ENCODE measurements around the gene RCSD1.
A peak's percentile ranks its signal among the peaks of the same experiment; 100 is the strongest.

RCSD1 gene

DNA sequence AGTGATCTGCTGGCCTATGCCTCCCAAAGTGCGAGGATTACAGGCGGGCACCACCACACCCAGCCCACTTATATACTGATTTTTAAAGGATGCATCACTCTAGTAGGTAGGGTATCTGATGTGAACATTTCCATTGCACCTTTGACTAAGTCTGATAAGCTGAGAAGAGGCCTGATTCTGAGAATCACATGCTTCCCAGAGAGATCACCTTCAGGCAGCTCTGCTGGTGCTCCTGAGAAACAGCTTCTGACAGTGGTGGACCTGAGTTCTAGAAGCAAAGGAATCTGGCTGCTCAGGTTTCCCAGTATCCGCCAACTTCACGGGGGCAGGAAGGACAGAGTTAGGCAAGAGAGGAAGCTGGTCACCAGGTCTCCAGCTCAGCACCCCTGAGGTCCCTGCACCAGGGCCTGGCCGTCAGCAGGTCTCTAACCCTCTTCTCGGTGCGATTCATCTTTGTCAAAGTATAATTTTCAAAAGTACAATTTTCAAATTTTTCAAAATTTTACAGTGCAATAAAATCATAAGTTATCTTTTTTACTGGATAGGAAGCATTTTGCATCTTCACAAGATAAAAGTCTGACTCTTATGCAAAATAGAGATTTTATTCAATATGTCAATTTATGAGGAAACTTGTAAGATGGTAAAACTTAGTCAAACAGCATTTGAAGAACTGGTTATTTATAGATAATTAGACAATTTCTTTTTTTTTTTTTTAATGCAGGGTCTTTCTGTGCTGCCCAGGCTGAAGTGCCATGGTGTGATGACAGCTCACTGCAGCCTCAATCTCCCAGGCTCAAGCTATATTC is 65.9 kb downstream of the RCSD1 start:
- no peak for DNase-seq

DNA sequence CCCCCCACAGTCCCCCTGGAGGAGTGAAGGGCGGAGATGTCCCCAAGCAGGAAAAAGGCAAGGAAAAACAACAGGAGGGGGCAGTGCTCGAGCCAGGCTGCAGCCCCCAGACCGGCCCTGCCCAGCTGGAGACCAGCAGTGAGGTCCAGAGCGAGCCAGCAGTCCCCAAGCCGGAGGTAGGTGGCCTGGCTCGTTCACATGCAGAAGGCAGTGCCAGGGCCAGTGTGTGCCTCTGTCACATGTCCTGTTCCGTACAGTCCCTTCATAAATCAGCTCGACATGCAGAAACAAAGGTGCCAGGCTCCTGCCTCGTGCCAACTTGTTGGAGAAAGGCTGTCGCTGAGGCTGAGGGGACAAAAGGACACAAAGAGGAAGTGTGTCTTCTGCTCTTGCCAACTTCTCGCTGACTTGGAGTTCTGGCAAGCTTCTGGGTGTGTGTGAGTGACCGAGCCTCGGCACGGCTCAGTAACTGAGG is 67.7 kb downstream of the RCSD1 start:
- DNase-seq = no peak

DNA sequence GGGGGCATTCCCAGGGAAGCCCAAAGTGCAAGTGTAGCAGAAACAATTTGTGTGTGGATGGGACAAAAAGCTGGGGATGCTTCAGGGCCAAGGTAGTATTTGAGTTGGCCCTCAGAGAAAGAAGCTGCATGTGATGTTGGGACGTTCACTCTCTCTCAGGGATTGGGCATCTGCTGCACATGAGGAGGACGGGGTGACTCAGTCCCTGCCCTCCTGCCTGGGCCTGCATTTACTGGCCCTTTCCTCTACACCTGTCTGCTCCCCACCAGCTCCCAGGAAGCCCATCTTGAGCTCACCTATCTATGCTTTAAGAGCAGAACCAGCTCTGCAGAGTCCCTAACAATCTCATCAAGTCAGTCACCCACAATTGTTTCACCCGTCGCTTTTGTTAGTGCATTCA is 68.3 kb downstream of the RCSD1 start:
- DNase-seq = no peak

DNA sequence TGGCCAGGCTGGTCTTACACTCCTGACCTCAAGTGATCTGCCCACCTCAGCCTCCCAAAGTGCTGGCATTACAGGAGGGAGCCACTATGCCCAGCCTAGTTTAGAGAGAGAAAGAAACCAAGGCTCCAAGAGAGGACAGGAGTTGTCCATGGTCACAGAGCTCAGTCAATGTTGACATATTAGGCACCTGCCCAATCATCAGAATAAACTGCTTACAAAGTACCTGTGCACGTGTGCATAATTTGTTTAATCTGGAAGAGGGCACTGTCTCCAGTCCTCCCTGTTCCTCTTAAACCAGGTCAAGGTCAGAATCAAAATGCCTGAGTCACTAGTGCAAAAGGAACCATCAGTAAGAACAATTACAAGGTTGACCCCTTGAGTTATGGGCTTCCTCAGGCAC is 71.5 kb downstream of the RCSD1 start:
- DNase-seq = no peak

DNA sequence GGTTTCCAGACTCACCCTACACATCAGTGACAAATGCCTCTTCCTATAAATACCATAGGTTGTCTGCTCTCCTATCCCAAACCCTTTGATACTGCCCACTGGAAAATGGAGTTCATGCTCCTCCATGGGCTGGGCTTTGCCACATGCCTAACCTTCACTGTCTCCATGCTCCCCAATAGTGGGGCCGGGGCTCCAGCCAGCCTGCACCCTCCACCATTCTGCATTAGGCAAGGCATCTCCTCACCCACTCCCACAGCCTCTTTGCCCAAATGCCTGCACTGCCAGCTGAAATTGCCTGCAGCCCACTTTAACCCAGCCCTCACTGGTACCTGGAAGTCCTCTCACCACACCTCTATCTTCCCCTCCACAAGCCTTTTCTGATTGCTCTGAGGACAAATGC is 73.5 kb downstream of the RCSD1 start:
- DNase-seq = no peak

DNA sequence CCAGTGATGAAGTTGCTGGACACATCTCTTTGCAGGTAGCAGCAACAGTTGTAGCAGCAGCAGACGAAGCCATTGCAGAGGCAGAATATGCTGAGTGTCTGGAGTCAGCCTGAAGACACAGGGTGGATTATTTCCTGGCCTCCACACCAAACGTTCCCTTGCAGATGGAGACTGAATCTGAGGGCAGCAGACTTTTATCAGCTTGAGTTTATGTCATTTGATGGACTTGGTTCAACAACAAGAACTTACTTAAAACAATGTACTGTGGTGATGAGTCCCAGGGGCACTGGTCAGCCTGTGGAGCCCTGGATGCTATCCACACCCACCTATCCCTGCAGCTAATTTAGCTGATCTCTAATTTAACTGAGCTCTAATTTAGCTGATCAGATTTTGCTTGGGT is 74.7 kb downstream of the RCSD1 start:
- no peak for DNase-seq

DNA sequence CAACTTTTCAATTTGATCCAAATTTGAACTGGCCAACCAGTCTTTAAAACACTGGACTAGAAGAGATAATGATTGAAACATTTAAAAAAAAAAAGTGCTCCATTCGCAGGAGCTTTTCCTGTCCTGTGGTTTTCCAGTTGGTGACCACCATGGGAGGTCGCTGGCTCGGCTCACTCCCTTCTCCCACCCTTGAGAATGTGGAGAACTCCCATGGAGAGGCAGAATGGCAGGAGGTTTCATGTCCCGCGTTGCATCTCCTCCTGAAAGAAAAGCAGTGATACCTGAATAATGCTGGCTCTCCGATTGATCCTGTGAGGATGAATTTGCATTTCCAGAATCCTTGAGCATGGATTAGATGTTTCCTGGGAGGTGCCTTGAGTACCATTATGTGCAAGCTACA is 75.2 kb downstream of the RCSD1 start:
- DNase-seq = no peak

DNA sequence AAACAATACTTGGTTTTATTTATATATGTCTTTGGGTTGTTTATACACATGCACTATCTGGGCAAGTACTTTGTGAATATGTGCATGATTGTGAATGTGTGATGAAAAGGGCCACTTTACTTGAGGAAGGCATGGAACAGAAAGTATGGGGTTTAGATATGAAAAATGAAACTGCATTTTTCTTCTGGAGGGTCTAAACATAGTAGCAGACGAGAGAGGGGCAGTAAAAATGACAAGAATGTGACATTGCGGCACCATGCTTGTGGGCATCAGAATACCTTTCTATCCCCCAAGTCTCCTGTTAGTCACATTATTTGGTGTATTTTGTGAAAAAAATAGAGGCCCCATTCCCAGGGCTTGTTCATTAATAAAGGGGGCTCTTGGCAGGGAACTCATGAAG is 76.3 kb downstream of the RCSD1 start:
- no peak for DNase-seq

DNA sequence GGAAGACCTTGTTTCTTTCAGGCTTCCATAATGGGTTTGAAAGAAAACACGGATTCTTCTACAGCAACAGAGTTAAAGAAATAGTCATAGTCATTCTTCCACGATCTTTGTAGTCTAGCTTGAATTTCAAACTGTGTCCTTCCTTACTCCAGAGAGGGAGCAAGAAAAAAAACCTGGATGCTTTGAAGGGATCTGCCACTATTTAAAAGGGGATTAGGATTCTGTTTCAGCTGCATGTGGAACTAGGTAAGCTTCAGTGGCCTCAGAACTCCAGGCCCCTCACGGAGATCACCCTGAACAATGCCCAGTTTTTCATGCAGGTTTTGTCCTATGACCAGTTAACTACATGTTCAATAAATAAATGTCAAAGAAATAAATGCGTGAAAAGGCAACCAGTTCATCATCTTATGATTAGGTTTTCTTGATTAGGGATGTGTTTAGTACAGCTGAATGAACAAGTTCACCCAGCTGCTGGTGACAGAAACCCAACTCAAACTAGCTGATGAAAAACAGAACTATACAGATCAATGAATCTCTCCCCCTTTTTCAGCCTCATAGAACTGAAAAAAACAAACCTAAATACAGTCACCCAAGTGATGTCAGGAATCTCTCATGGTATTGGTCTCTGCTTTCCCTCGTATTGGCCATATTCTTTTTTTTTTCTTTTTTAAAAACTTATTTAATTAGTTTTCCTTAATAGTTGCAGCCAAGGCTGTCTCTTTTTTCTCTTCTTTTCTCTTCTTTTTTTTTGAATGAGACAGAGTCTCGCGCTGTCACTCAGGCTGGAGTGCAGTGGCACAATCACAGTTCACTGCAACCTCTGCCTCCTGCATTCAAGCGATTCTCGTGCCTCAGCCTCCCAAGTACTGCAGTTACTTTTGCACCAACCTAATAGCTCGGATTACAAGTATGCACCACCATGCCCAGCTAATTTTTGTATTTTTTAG is 77.2 kb downstream of the RCSD1 start:
- DNase-seq = no peak

DNA sequence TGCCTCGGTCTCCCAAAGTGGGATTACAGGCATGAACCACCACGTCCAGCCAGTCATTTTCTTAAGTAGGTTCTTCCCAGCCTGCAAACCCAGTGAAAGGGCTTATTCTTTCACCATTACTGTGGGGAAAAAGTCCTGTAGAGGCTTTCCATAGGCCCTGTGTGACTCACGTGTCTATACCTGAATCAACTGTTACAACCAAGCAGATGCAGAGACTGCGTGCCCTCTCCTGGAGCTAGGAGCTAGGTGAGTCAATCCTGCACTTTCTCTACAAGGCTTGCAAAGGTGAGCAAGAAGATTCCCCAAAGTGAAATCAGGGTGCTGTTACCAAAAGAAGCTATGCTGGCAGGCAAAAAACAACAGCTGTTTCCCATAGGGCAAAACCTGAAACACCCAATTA is 77.9 kb downstream of the RCSD1 start:
- DNase-seq = no peak

DNA sequence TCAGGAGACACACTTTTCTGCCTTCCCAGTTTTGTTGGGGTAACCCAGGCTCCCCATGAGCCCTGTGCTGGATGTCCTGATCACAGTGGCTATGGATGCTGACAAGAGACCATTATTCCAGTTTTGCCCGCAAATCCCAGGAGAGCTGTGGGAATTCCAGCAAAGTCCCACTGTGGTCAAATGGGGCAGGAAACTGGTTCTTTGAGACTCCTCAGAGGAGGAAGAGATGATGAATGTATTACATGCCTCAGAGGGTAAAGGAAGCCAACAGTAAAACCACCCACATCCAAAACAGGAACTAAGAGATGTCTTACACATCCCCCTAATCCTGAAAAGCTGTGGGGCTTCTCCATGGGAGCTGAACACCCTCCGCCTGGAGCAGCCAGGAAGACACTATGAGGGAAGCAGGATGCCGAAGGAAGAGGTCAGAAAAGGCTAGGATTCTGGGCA is 78.9 kb downstream of the RCSD1 start:
- no peak for DNase-seq

DNA sequence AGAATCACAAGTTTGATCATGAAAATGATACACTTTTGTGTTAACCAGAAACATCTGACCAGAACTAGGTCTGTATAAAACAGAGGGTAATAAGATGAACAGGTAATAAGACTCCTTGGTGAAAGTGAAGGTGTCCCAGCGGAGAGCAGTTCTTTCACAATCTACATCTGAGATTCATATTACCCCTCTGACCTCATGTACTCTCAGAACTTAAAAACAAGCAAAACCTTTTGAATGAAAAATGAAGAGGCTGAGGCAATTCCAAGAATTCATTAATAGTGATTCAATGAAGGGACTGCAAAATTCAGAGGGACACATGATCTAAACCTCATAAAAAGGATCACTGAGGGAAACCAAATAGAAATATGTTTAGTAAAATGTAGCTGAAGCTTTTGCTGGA is 80.8 kb downstream of the RCSD1 start:
- DNase-seq = no peak

DNA sequence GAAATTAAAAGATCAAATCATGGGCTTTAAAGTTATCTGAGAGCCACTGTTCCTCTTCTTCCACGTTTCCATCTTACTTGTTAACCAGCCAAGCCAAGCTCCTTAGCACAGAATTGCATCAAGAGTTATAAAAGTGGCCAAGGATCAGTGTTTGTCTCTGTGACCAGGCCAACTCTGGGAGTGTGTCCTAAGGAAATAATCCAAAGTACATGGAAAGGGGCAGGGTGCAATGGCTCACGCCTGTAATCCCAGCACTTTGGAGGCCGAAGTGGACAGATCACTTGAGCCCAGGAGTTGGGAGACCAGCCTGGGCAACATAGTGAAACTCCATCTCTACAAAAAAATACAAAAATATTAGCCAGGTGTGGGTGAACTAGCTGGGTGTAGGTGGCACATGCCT is 81.8 kb downstream of the RCSD1 start:
- no peak for DNase-seq

DNA sequence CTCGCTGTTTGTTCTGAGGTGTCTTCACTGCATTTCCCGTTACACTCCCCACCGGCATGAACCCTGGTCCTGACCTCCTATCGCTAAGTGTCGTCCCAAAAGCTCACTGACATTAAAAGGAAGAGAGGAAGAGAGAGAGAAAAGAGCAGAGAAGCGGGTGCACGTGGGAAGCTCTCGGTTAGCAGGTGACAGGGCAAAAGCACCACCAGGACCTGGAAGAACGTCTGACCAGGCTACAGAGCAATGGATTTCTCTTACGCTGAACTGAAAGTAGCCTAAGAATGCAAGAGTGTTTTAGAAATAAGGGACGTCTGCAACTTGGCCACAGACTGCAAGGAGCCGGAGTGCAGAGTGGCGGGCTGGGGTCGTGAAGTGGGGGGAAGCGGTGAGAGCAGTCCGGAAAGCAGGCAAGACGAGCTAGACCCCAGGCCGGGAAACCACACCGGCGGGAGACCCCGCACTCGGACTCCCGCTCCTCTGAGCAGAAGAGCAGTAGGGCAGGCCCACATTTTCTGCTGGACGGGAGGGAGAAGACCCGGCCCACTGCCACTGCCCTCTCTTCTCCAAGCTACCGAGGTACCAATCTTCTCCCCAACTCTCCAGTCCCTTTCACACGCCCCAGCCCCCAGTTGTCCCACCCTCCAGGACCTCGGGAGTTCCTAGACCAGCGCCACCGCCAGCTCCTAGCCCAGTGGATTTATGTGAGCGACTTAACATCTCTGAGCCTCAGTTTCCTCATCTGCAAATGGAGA is 83.5 kb downstream of the RCSD1 start:
- DNase-seq = no peak

DNA sequence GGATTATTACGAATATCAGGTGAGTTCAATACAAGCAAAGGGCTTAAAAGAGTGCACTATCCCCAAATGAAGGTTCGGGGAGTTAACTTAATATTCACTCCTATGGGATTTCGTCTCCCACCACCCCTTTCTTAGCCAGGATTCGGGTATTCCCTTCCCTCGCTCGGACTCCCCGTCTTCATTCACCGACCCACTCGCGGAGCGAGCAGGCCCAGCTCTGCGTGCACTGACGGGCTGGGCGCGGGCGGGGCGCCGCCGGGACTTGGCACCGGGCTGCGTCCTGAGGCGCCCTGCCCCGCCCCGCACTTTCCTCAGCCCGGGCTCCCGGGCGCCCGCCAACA is 84.0 kb downstream of the RCSD1 start:
- no peak for DNase-seq

DNA sequence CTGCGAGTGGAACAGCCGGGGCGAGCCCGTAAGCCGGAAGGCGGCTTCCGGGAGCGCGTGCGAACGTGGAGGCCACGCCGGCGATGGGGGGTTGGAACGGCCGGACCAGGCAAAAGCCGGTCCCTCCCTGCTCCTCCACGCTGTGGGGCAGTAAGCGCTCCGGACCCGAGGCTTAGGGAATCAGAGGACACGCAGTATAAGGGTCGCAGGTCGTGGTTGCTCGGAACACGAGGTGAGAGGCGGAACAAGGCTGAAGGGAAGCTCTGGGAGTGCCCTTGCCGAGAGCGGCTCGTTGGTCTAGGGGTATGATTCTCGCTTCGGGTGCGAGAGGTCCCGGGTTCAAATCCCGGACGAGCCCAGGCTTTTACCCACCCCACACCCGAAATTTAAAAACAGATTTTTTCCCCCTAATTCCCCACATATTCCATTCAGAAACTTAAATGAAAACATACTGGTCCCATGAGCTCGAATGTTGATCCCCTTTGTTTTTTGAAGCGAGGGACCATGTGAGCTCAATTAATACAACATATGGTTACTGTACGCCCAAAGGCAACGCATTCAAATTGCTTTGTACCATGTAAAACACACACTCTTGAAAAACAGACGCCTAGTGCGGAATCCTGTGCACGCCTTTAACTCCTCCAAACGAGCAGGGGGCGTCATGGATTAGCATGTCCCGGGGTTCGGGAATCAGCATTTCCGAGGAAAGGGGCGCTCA is 84.6 kb downstream of the RCSD1 start:
- peak; percentile 34 for DNase-seq

DNA sequence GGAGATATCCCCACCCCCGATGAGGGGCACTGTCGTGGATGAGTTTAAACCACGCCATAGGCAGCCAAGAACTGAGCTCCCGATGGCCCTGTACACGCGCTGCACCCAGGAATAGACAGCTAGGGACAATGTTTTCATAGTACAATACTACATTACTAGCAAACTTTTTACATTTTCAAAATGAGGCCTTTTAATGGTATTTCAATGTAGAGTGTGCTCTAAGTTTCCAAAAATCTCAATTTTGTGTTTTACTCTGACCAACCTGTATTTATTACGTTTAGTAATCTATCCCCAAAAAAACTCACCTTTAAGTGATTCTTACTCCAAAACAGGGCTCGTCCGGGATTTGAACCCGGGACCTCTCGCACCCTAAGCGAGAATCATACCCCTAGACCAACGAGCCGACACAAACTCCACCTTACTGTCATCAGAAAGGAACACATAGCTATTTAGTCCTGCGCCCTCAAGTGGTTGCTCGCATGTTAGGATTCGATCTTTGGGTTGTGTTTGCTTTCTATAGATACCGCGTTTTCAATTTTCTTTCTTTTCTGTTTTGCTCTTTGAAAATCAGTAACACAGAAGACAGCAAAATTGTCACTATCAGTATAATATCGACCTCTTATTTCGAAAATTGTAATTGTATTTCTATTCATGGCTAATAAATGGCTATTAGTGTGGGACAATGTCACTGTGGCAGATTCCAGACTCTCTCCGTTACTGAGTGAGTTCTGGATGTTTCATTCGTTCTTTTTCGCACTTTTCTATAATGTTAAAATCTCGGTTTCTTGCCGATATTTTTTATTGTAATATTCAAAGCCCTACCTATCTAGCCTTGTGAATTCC is 85.3 kb downstream of the RCSD1 start:
- DNase-seq = peak; percentile 71

DNA sequence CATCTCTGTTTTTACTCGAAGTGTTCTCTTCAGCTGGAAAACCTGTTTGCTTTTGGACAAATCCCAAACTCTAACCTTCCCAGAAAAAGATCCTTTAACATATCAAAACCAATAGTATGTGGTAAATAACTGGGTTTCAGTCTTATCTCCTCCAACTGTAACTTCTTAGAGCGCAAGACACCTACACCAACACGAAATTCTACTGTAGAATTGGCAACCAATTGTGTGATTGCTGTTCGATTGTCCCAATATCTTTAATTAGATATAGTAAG is 85.9 kb downstream of the RCSD1 start:
- no peak for DNase-seq

DNA sequence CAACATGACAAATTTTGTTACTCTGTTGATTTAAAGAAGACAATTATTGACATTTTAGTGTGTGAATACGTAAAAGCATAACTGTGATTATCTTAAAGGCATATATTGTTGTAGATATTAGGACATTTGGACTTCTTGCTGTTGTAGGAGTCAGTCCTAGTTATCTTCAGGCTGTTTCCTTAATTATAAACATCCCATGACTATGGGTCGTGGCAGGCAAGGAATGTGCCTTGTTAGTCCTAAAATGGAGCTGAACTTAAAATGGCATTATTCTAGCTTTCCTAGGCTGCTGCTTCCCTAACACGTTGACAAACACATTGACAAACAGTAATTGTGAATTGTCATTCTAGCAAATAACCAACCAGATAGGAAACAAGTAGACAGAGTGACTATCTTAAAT is 87.3 kb downstream of the RCSD1 start:
- DNase-seq = no peak

DNA sequence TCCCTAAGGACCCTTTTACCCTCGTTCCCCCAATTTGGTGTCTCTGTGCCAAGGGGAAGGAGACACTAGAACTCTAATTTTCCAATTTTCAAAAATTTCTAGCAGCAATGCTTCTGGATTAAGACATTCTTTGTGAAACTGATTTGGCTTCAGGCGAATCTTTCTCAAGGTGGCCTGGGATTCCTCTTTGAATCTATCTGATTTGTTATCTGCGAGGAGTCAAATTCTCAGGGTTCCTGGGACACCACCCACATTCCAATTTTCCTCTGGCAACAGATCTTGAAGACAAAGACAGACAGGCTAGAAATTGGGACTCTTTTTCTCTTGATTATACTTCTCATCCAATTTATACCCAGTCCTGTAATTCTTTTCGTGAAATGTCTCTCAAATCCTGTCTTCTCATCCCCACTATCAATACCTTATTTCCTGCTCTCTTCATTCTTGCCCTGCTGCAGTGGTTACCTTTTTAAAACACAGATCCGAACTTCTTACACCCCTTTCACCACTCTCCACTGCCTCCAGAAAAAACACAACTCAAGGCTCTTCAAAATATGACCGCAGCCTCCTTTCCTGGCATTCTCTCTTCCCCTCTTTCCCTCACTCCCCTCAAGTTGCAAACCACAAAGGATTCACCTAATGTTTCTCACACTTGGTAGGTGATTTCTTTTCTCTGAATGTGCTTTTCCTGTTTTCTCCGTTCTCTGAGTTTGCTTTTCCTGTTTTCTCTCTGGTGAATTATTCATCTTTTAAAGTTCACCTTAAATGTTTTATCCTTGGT is 89.1 kb downstream of the RCSD1 start:
- DNase-seq = no peak
